SH-SY5Y (cell line): ENCODE results near the gene AFF2.

Experiments
- GATA2 ChIP-seq: IDR thresholded peaks from 2 replicates; pipeline ENCODE4 v1.6.1; 2011; ENCODE audit warnings: mild to moderate bottlenecking, low read depth, low read length
- GATA3 ChIP-seq: IDR thresholded peaks from 2 replicates; pipeline ENCODE4 v1.6.1; 2011; ENCODE audit warnings: low read depth, mild to moderate bottlenecking, low read length, moderate library complexity

DNA sequence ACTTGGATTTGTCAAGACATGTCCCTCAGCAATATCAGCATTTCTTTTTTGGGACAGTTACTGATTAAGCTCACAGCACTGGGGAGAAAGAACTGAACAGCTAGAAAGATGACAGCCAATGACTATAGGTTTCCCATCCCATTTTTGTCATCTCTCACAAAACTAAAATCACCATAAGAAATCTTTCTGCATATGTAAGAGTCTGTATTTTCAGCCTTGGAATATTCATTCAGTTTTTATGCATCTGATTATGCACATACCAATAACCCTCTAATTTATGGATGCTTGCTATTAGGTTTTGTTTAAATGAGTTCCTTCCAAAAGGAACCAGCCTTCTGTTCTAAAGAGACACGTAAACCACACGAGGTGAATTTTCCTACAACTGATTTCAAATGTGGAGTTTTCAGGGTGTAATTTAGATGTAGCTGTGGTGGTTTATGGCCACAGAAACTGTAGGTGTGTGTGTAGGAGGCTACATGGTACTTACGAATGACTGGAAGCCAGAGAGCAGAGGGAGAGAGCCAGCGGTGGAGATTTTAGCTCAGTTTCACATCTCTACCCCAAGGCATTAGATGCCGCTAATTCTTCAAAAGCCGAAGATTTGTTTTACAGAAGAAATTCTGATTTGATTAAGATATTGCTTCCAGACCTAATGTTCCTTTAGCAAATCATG is 55.3 kb downstream of the AFF2 start:
- no peak for TF ChIP-seq GATA2
- no peak for TF ChIP-seq GATA3
